Measurements from ENCODE around the gene TMUB1.

TMUB1 gene

DNA sequence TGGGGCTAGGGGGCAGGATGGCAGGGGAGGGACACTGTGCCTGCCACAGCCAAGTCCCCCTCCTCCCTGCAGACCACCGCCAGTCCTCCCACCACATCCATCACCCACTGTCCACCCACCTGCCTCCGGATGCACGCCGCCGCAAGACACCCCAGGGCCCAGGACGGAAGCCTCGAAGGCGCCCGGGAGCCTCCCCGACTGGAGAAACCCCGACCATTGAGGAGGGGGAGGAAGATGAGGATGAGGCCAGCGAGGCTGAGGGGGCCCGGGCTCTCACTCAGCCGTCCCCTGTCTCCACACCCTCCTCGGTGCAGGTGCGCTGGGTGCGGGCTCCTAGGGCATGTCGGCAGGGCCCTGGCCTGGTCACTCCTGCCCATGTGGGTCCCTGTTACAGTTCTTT is 18.8 kb downstream of the TMUB1 start:
- TF ChIP-seq POLR2A (IDR thresholded peaks at IDR 0.05; ENCODE audit: low read depth, low read length) (no peak), TAF1 (IDR thresholded peaks at IDR 0.05; ENCODE audit: low read depth, low read length) (no peak), POU2F2 (IDR thresholded peaks at IDR 0.05; ENCODE audit: low read depth, low read length) (no peak), SPI1 (IDR thresholded peaks at IDR 0.05; ENCODE audit: low read depth, low read length) (no peak), PAX5 (IDR thresholded peaks at IDR 0.05; ENCODE audit: insufficient read depth, low read length, severe bottlenecking) (no peak), POLR2AphosphoS5 (IDR thresholded peaks at IDR 0.05; ENCODE audit: low read depth, low read length) (no peak)
- DNase-seq (ENCODE audit: insufficient read length, low spot score) (no peak), FAIRE-seq (no peak)

GRCh38 chr7:151063212-151063561 is 20.1 kb downstream of the TMUB1 start:
- DNase-seq (ENCODE audit: insufficient read length, low spot score) = no peak
- TF ChIP-seq TAF1 (IDR thresholded peaks at IDR 0.05; ENCODE audit: low read depth, low read length) (no peak), SPI1 (IDR thresholded peaks at IDR 0.05; ENCODE audit: low read depth, low read length) (no peak), PAX5 (IDR thresholded peaks at IDR 0.05; ENCODE audit: insufficient read depth, low read length, severe bottlenecking) (no peak), POLR2A (IDR thresholded peaks at IDR 0.05; ENCODE audit: low read depth, low read length) (no peak), POLR2AphosphoS5 (IDR thresholded peaks at IDR 0.05; ENCODE audit: low read depth, low read length) (no peak), POU2F2 (IDR thresholded peaks at IDR 0.05; ENCODE audit: low read depth, low read length) (no peak)
- no peak for FAIRE-seq

DNA sequence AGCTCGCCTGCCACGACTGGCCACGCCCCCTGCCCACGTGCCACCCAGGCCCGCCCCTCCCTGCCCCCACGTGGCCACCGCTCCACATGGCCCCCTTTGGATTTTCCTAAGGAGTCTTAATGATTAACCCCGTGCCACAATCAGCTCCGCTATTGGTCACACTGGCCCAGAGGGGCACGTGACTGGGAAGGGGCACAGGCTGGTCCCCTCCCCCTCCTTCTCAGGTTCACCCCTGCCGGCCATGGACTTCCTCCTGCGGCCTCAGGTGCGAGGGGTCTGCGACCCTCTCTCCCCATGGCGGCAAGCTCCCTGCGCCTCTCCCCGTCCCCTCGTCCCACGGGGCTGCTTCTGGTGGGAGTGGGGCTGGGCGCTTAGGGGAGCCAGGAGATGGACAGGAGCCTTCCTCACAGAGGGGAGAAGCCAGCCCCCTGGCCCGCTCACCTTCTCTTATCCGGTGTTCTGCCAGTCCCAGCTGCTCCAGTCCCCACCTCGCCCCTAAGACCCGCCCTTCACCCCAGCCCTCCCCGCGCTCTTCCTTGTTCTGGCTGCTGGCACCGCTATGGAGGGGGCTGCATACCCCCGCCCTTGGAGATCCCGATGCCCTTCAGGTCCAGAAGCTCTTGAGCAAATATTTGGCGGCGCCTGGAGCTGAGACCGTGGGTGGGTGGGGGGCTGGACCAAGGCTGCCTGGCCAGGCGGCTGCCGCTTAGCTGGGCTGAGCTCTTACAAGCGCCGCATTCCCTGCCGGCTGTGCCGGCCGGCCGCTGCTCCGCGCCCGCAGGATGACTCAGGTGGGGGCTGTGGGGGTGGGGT is 20.7 kb downstream of the TMUB1 start:
- TF ChIP-seq POU2F2 (IDR thresholded peaks at IDR 0.05; ENCODE audit: low read depth, low read length) = no peak
- FAIRE-seq (no peak), DNase-seq (ENCODE audit: insufficient read length, low spot score) (no peak)

DNA sequence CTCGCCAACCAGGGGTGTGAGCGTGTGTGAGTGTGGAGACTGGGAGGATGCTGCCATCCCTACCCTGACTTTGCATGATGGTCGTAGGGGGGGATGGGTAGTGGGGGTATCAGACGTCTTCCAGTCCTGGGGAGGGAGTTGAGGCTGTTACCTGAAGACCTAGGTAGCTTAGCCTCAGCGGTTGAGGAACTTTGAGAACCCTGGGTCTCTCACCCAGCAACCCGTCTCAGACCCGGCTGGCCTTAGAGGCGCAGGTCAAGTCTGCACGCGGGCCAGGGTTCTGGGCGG is 21.2 kb downstream of the TMUB1 start:
- no peak for FAIRE-seq
- TF ChIP-seq PAX5 (IDR thresholded peaks at IDR 0.05; ENCODE audit: insufficient read depth, low read length, severe bottlenecking) (no peak), POLR2AphosphoS5 (IDR thresholded peaks at IDR 0.05; ENCODE audit: low read depth, low read length) (no peak), POU2F2 (IDR thresholded peaks at IDR 0.05; ENCODE audit: low read depth, low read length) (no peak), TAF1 (IDR thresholded peaks at IDR 0.05; ENCODE audit: low read depth, low read length) (no peak), POLR2A (IDR thresholded peaks at IDR 0.05; ENCODE audit: low read depth, low read length) (no peak), SPI1 (IDR thresholded peaks at IDR 0.05; ENCODE audit: low read depth, low read length) (no peak)

DNA sequence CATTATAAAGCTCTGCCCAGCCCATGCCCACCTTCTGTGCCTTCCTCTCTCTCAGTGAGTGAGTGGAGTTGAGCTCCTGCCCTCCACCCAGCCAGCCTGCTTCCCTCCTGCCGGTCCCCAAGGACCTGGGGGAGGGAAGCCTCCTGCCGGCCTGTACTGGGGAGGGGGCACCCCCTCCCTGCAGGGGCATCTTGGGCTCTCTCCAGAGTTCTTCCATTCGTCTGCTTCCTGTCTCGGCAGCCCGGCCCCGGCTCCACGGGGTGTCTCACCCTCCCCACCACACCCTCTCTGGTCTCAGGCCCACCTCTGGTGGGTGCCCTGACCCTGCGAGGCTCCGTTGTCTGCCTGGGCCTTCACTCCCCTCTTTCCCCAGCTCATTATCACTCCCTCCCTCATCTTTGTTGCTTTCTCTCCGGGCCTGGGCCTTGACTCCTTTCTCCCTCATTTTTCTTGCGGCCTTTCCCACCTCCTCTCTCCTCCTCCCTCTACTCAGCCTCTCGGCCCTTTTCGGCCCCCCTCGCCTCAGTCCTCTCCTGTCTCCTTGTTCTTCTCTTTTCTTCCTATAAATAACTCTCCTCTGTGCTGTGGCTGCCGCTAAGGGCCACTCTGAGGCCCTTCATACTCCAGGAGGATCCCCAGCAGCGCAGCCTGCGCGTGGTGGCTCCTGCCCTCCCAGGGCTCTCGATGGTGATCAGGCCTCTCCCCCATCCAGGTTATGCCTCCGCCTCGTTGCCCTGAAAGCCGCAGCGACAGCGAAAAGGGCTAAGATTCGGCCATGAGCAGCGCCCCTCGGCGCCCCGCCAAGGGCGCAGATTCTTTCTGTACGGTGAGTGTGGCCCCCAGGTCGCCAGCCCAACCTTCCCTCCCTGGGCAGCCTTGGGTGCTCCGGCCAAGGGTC is 21.8 kb downstream of the TMUB1 start:
- FAIRE-seq = no peak
- no peak for DNase-seq (ENCODE audit: insufficient read length, low spot score)
- no peak for TF ChIP-seq SPI1 (IDR thresholded peaks at IDR 0.05; ENCODE audit: low read depth, low read length)
- TF ChIP-seq POLR2A (IDR thresholded peaks at IDR 0.05; ENCODE audit: low read depth, low read length) = no peak
- no peak for TF ChIP-seq POLR2AphosphoS5 (IDR thresholded peaks at IDR 0.05; ENCODE audit: low read depth, low read length)
- TF ChIP-seq POU2F2 (IDR thresholded peaks at IDR 0.05; ENCODE audit: low read depth, low read length) = no peak
- TF ChIP-seq PAX5 (IDR thresholded peaks at IDR 0.05; ENCODE audit: insufficient read depth, low read length, severe bottlenecking) = no peak
- TF ChIP-seq TAF1 (IDR thresholded peaks at IDR 0.05; ENCODE audit: low read depth, low read length) = no peak

More for the DNA sequence above, 21.2 kb downstream of the TMUB1 start:
- no peak for DNase-seq (ENCODE audit: insufficient read length, low spot score)

- FAIRE-seq (no peak), DNase-seq (ENCODE audit: insufficient read length, low spot score) (no peak)
- TF ChIP-seq POLR2A (IDR thresholded peaks at IDR 0.05; ENCODE audit: low read depth, low read length) (no peak), POLR2AphosphoS5 (IDR thresholded peaks at IDR 0.05; ENCODE audit: low read depth, low read length) (no peak), POU2F2 (IDR thresholded peaks at IDR 0.05; ENCODE audit: low read depth, low read length) (no peak), PAX5 (IDR thresholded peaks at IDR 0.05; ENCODE audit: insufficient read depth, low read length, severe bottlenecking) (no peak), TAF1 (IDR thresholded peaks at IDR 0.05; ENCODE audit: low read depth, low read length) (no peak), SPI1 (IDR thresholded peaks at IDR 0.05; ENCODE audit: low read depth, low read length) (no peak)
Measured at GRCh38 chr7:151060416-151061212, 22.7 kb downstream of the TMUB1 start.

DNA sequence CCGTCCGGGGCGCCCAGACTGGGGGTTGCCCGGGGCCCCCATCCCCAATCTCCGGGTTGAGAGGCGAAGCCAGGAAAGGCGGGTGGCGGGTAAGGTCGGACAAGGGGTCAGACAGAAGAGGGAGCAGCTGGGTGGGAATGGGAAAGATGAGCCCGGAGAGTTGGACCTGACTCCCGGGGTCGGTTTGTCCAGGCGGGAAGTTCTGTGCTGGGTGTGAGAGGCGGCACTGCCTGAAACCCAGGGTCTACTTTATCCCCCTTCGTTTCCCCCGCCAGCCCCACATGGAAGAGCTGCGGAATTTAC is 23.2 kb downstream of the TMUB1 start:
- TF ChIP-seq POU2F2 (IDR thresholded peaks at IDR 0.05; ENCODE audit: low read depth, low read length) = no peak
- TF ChIP-seq TAF1 (IDR thresholded peaks at IDR 0.05; ENCODE audit: low read depth, low read length) = no peak
- TF ChIP-seq PAX5 (IDR thresholded peaks at IDR 0.05; ENCODE audit: insufficient read depth, low read length, severe bottlenecking) = no peak
- no peak for TF ChIP-seq SPI1 (IDR thresholded peaks at IDR 0.05; ENCODE audit: low read depth, low read length)
- no peak for TF ChIP-seq POLR2AphosphoS5 (IDR thresholded peaks at IDR 0.05; ENCODE audit: low read depth, low read length)
- TF ChIP-seq POLR2A (IDR thresholded peaks at IDR 0.05; ENCODE audit: low read depth, low read length) = no peak
- FAIRE-seq (no peak), DNase-seq (ENCODE audit: insufficient read length, low spot score) (no peak)

DNA sequence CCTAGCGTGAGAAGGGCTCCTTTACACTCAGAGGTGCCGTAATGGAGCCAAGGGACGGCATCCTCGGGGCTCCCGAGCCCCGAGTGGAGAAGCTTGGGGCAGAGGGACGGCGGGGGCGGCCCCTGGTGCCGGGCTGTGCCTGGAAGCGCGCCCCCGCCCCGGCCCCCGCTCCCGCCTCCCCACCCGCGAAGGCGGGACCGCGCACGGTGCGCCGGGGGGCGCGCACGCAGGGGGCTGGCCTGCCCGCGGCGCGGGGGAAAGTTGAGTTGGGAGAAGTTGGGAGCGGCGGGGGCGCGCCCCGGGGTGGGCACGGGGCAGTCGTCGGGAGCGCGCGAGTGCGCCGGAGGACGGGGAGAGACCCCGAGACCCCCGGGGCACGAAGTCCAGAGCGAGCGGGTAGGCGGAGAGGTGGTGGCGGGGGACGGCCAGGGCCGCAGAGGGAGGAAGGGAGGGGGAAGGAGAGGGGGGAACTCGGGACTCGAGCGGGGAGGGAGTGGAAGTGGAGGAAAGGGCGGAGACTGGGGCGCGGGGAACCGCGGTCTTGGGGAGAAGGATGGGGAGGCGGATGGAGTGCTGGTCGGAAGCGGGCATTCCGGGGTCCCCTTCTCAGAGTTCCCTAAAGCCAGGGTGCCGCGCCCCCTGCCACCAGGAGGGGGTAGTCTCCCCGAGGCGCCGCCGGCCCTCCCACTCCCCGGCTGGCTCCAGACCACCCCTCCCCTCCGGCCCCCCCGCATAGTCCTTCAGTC is 23.8 kb downstream of the TMUB1 start, which contains the start of gene SLC4A2:
Gene SLC4A2, plus strand, starts transcription at position 223 of the 746 bp plus-strand sequence. CDS start 2,399 bp downstream, outside the sequence.
- FAIRE-seq (peak; percentile 73), DNase-seq (ENCODE audit: insufficient read length, low spot score) (peak; percentile 96)
- no peak for TF ChIP-seq PAX5 (IDR thresholded peaks at IDR 0.05; ENCODE audit: insufficient read depth, low read length, severe bottlenecking)
- no peak for TF ChIP-seq TAF1 (IDR thresholded peaks at IDR 0.05; ENCODE audit: low read depth, low read length)
- TF ChIP-seq SPI1 (IDR thresholded peaks at IDR 0.05; ENCODE audit: low read depth, low read length) = 0 out of 2 replicates have a peak, but pooled peaks have one; percentile 13
- TF ChIP-seq POU2F2 (IDR thresholded peaks at IDR 0.05; ENCODE audit: low read depth, low read length) = no peak
